ENCODE results near the gene VIL1.

The VIL1 gene

DNA sequence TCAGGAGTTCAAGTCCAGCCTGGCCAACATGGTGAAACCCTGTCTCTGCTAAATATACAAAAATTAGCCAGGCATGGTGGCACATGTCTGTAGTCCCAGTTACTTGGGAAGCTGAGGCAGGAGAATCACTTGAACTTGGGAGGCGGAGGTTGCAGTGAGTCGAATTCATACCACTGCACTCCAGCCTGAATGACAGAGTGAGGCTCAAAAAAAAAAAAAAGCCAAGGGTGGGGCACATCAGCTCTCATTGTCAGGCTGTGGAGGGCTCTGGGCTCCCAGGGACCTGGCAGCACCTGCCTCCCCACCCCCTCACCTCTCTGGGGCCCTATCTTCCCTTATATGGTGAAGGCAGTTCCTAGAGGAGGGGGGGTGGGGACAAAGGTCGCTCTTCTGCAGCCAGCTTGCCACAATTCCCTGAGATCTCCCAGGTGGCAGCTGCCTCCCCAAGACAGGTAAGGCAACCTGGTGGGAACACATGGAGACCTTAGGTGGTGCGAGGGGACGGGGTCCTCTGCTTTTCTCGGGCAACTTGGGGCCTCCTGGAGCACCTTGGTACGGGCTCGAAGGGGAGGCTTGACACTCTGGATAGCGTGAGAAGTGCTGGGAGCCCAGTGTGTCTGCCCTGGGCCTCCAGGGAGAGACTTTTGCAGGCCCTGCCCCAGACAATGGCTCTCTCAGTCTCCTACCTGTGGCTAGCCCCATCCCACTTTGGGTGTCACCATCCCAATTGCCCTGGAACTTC, at the start of gene VIL1:
TSS of gene VIL1 (plus strand) at position 407 of the 742 bp plus-strand sequence. CDS start 4,656 bp downstream, outside the sequence.
- H3K27ac ChIP-seq, result no peak within 1 kb of the TSS
- H3K4me1 ChIP-seq (ENCODE audit: control insufficient read depth in 1 of 2, insufficient read depth in 1 of 2, low read depth in 1 of 2, low read length in 1 of 2), result no peaks in the 10 kb centered on the region
- no peak within 1 kb of the TSS for H3K4me3 ChIP-seq (ENCODE audit: low read depth in 1 of 2, low read length in 1 of 2)
- no peaks in the 10 kb centered on the region for H3K27me3 ChIP-seq
- H3K9me3 ChIP-seq, result no peaks in the 10 kb centered on the region
- no peaks in the 10 kb centered on the region for H3K36me3 ChIP-seq
- TF ChIP-seq, protein P1, sequence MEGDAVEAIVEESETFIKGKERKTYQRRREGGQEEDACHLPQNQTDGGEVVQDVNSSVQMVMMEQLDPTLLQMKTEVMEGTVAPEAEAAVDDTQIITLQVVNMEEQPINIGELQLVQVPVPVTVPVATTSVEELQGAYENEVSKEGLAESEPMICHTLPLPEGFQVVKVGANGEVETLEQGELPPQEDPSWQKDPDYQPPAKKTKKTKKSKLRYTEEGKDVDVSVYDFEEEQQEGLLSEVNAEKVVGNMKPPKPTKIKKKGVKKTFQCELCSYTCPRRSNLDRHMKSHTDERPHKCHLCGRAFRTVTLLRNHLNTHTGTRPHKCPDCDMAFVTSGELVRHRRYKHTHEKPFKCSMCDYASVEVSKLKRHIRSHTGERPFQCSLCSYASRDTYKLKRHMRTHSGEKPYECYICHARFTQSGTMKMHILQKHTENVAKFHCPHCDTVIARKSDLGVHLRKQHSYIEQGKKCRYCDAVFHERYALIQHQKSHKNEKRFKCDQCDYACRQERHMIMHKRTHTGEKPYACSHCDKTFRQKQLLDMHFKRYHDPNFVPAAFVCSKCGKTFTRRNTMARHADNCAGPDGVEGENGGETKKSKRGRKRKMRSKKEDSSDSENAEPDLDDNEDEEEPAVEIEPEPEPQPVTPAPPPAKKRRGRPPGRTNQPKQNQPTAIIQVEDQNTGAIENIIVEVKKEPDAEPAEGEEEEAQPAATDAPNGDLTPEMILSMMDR (IDR thresholded peaks at IDR 0.05), result no peak

DNA sequence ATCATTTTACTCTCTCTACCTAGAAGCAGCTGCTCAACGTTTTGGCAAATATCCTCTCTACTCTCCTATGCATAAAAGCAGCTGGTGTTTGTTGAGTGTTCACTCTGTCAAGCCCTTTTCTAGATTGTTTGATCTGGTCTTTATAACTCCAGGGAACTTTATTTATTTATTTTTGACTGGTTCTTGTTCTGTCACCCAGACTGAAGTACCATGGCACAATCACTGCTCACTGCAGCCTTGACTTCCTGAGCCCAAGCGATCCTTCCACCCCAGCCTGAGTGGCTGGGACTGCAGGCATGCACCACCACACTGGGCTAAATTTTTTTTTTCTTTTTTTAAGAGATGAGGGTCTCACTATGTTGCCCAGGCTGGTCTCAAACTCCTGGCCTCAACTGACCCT, 49.6 kb upstream of the VIL1 start:
- peak overlapping the region; percentile 99 for H3K27ac ChIP-seq
- peaks cover 81 to 88% of the 10 kb centered on the region in 2 experiments for H3K4me1 ChIP-seq (ENCODE audit: control insufficient read depth in 1 of 2, insufficient read depth in 1 of 2, low read depth in 1 of 2, low read length in 1 of 2)
- TF ChIP-seq, protein P1 (IDR thresholded peaks at IDR 0.05), result no peak
- no peaks in the 10 kb centered on the region for H3K36me3 ChIP-seq
- no peaks in the 10 kb centered on the region for H3K27me3 ChIP-seq
- H3K4me3 ChIP-seq (ENCODE audit: low read depth in 1 of 2, low read length in 1 of 2), result peak overlapping the region; percentile 82 to 83
- H3K9me3 ChIP-seq, result no peaks in the 10 kb centered on the region

DNA sequence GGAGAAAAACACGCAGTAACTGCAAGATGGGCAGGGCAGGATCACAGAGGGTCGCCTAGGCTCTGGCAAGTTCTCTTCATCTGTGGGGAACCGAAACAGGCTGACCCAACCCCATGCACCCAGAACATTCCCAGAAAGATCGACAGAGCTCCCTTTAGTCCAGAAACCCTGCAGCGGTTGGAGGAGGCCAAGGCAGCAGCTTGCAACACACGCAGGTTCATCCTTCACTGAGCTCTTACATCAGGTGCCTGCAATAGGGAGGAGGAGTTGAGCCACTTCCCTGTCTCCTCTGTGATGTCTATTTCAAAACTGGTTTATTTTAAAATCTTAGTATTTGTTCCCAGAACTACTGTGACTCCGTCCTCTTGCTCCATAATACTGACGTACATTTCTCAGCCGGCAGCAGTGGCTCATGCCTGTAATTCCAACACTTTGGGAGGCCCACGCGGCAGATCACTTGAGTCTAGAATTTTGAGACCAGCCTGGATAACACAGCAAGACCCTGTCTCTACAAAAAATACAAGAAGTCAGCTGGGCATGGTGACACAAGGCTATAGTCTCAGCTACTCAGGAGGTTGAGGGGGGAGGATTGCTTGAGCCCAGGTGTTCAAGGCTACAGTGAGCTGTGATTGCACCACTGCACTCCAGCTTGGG, 48.4 kb upstream of the VIL1 start:
- H3K4me1 ChIP-seq (ENCODE audit: control insufficient read depth in 1 of 2, insufficient read depth in 1 of 2, low read depth in 1 of 2, low read length in 1 of 2), result peaks cover 79 to 82% of the 10 kb centered on the region in 2 experiments
- peak overlapping the region; percentile 99 for H3K27ac ChIP-seq
- peak overlapping the region; percentile 82 to 83 for H3K4me3 ChIP-seq (ENCODE audit: low read depth in 1 of 2, low read length in 1 of 2)
- no peaks in the 10 kb centered on the region for H3K36me3 ChIP-seq
- H3K27me3 ChIP-seq, result no peaks in the 10 kb centered on the region
- TF ChIP-seq, protein P1 (IDR thresholded peaks at IDR 0.05), result peak; percentile 54
- H3K9me3 ChIP-seq, result no peaks in the 10 kb centered on the region

DNA sequence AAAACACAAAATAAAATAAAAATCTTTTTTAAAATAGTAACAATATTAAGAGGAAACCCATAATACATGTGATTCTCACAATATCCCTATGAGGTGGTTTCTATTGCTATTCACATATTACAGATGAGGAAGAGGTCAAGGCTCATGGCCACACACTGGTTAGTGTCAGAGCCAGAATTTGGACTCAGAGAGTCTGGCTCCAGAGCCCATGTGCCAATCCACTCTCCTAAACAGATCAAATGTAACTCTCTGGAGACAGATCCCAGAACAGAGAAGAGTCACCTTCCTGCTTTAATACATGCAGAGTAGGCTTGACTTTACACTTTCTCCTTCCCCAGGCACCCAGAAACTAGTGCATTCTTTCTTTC, 47.0 kb upstream of the VIL1 start:
- peak overlapping the region; percentile 99 for H3K27ac ChIP-seq
- H3K36me3 ChIP-seq, result no peaks in the 10 kb centered on the region
- H3K27me3 ChIP-seq, result no peaks in the 10 kb centered on the region
- TF ChIP-seq, protein P1 (IDR thresholded peaks at IDR 0.05), result no peak
- H3K4me1 ChIP-seq (ENCODE audit: control insufficient read depth in 1 of 2, insufficient read depth in 1 of 2, low read depth in 1 of 2, low read length in 1 of 2), result peaks cover 65 to 68% of the 10 kb centered on the region in 2 experiments
- H3K4me3 ChIP-seq (ENCODE audit: low read depth in 1 of 2, low read length in 1 of 2), result peak overlapping the region; percentile 82 to 83
- H3K9me3 ChIP-seq, result no peaks in the 10 kb centered on the region

DNA sequence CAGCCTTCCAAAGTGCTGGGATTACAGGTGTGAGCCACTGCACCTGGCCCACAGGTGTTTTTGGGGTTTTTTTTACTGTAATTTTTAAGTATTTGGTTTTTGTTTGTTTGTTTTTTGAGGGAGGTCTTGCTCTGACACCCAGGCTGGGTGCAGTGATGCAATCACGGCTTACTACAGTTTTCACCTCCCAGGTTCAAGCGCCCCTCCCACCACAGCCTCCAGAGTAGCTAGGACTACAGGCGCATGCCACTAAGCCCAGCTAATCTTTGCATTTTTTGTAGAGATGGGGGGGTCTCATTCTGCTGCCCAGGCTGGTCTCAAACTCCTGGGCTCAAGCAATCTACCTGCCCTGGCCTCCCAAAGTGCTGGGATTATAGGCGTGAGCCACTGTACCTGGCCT, 44.1 kb upstream of the VIL1 start:
- TF ChIP-seq, protein P1 (IDR thresholded peaks at IDR 0.05), result no peak
- H3K9me3 ChIP-seq, result no peaks in the 10 kb centered on the region
- H3K4me3 ChIP-seq (ENCODE audit: low read depth in 1 of 2, low read length in 1 of 2), result no peak overlapping the region
- peaks cover 69 to 73% of the 10 kb centered on the region in 2 experiments for H3K4me1 ChIP-seq (ENCODE audit: control insufficient read depth in 1 of 2, insufficient read depth in 1 of 2, low read depth in 1 of 2, low read length in 1 of 2)
- no peak overlapping the region for H3K27ac ChIP-seq
- H3K27me3 ChIP-seq, result no peaks in the 10 kb centered on the region
- H3K36me3 ChIP-seq, result no peaks in the 10 kb centered on the region

Measured in neutrophil (primary cell).